Measurements from ENCODE around the gene SENP3. TPM values are rescaled to one million over a fixed set of nuclear protein-coding genes. Genes with fewer than 3 reads are reported as not detected.

The SENP3 gene
- total and polyA plus RNA-seq, 2 of the 13 experiments (the other 11 are each of a cell fraction or from before 2014, with no cell fraction given), result 55.8 to 75.4 TPM

DNA sequence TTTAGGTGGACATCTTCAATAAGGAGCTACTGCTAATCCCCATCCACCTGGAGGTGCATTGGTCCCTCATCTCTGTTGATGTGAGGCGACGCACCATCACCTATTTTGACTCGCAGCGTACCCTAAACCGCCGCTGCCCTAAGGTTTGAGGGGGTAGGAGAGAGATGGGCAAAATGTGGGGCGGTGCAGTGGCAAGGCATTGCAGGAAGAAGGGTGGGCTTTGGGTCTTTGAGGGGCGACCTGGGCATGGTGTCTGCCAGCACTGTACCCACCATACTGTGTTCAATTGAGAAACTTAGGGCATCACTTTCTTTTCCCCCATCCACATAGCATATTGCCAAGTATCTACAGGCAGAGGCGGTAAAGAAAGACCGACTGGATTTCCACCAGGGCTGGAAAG lies 8.6 kb downstream of the SENP3 start:
- Histone ChIP-seq H3K27ac (ENCODE audit: extremely low read length, insufficient read depth, low read length) (no peak overlapping the region), H3K9ac (ENCODE audit: insufficient read depth, low read depth, low read length) (no peak overlapping the region), H3K27me3 (ENCODE audit: control insufficient read depth in 1 of 2, insufficient read depth in 2 of 2, low read length in 2 of 2) (no peaks in the 10 kb centered on the region; a peak in 1 of 5 replicates), H4K20me1 (ENCODE audit: insufficient read depth, low read length) (peaks cover 19% of the 10 kb centered on the region), H3K79me2 (ENCODE audit: insufficient read depth, low read length) (peaks cover 31% of the 10 kb centered on the region), H2AFZ (ENCODE audit: low read length) (no peak overlapping the region), H3K4me2 (ENCODE audit: low read depth, low read length) (no peak overlapping the region), H3K4me1 (ENCODE audit: insufficient read depth, low read length) (peaks cover 27% of the 10 kb centered on the region), H3K36me3 (replicated peaks in 1 of 2; ENCODE audit: control insufficient read depth in 1 of 2, insufficient read depth in 2 of 2, low read length in 2 of 2) (peaks cover 10 to 59% of the 10 kb centered on the region in 2 experiments), H3K9me3 (ENCODE audit: low read length) (no peaks in the 10 kb centered on the region), H3K4me3 (replicated peaks in 1 of 3; ENCODE audit: insufficient read depth in 1 of 3, low read depth in 2 of 3, low read length in 3 of 3) (no peak overlapping the region)
- intact Hi-C loops (cut with micrococcal nuclease; ENCODE audit: unreplicated experiment), result loop anchor here (5.0 kb wide), 1 partner anchor 117 kb away; the partner anchor contains the start of genes TP53 and WRAP53
- POLR2A ChIA-PET, result interaction anchor here (0.9 to 1.9 kb wide), 2 partner anchors 9 to 45 kb away, joined by 3 to 6 read pairs; partner anchors contain the start of genes CD68 and FXR2
- 100% methylated on average over 10 of the region's 10 CpGs for WGBS (ENCODE audit: low lambda C conversion rate)
- DNase-seq (ENCODE audit: low spot score), result no peak
- no peak for FAIRE-seq
- in situ Hi-C loops (cut with HindIII; ENCODE audit: extremely low pct_ligation_motif_present, low pct_unique_long_range_greater_than_20kb), result loop anchor here (10.0 kb wide), 1 partner anchor 274 kb away; no protein-coding TSS in a partner anchor
- no peak for ATAC-seq
- no TSS peak for BruUV-seq (replicated peaks)
- CTCF ChIA-PET (ENCODE audit: low intra/inter-chr PET ratio, low total read pairs), result no interaction called here
- TF ChIP-seq ZNF33B (CRISPR knock-in tag; IDR thresholded peaks at IDR 0.05), result no peak
- no peak for TF ChIP-seq ZNF274 (CRISPR knock-in tag; IDR thresholded peaks at IDR 0.05)
- no peak for TF ChIP-seq ZNF557 (CRISPR knock-in tag; IDR thresholded peaks at IDR 0.05)
- TF ChIP-seq, protein P1, sequence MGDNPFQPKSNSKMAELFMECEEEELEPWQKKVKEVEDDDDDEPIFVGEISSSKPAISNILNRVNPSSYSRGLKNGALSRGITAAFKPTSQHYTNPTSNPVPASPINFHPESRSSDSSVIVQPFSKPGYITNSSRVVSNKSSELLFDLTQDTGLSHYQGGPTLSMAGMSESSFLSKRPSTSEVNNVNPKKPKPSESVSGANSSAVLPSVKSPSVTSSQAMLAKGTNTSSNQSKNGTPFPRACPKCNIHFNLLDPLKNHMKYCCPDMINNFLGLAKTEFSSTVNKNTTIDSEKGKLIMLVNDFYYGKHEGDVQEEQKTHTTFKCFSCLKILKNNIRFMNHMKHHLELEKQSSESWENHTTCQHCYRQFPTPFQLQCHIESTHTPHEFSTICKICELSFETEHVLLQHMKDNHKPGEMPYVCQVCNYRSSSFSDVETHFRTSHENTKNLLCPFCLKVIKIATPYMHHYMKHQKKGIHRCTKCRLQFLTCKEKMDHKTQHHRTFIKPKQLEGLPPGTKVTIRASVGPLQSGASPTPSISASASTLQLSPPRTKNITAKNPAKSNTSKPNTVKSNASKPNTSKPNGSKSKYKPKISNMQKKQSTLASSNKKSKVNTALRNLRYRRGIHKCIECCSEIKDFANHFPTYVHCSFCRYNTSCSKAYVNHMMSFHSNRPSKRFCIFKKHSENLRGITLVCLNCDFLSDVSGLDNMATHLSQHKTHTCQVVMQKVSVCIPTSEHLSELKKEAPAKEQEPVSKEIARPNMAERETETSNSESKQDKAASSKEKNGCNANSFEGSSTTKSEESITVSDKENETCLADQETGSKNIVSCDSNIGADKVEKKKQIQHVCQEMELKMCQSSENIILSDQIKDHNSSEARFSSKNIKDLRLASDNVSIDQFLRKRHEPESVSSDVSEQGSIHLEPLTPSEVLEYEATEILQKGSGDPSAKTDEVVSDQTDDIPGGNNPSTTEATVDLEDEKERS (CRISPR knock-in tag; IDR thresholded peaks at IDR 0.05), result no peak
- TF ChIP-seq, protein P2, sequence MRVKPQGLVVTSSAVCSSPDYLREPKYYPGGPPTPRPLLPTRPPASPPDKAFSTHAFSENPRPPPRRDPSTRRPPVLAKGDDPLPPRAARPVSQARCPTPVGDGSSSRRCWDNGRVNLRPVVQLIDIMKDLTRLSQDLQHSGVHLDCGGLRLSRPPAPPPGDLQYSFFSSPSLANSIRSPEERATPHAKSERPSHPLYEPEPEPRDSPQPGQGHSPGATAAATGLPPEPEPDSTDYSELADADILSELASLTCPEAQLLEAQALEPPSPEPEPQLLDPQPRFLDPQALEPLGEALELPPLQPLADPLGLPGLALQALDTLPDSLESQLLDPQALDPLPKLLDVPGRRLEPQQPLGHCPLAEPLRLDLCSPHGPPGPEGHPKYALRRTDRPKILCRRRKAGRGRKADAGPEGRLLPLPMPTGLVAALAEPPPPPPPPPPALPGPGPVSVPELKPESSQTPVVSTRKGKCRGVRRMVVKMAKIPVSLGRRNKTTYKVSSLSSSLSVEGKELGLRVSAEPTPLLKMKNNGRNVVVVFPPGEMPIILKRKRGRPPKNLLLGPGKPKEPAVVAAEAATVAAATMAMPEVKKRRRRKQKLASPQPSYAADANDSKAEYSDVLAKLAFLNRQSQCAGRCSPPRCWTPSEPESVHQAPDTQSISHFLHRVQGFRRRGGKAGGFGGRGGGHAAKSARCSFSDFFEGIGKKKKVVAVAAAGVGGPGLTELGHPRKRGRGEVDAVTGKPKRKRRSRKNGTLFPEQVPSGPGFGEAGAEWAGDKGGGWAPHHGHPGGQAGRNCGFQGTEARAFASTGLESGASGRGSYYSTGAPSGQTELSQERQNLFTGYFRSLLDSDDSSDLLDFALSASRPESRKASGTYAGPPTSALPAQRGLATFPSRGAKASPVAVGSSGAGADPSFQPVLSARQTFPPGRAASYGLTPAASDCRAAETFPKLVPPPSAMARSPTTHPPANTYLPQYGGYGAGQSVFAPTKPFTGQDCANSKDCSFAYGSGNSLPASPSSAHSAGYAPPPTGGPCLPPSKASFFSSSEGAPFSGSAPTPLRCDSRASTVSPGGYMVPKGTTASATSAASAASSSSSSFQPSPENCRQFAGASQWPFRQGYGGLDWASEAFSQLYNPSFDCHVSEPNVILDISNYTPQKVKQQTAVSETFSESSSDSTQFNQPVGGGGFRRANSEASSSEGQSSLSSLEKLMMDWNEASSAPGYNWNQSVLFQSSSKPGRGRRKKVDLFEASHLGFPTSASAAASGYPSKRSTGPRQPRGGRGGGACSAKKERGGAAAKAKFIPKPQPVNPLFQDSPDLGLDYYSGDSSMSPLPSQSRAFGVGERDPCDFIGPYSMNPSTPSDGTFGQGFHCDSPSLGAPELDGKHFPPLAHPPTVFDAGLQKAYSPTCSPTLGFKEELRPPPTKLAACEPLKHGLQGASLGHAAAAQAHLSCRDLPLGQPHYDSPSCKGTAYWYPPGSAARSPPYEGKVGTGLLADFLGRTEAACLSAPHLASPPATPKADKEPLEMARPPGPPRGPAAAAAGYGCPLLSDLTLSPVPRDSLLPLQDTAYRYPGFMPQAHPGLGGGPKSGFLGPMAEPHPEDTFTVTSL (CRISPR knock-in tag; IDR thresholded peaks at IDR 0.05; ENCODE audit: borderline replicate concordance), result no peak
- no peak for TF ChIP-seq ZBTB7A (CRISPR knock-in tag; IDR thresholded peaks at IDR 0.05)
- no peak for TF ChIP-seq STAG1 (CRISPR knock-in tag; IDR thresholded peaks at IDR 0.05)
- no peak for TF ChIP-seq ZNF121 (CRISPR knock-in tag; IDR thresholded peaks at IDR 0.05)
- TF ChIP-seq PCBP2 (optimal IDR thresholded peaks at IDR 0.05; ENCODE audit: low read depth, low read length, poor library complexity, severe bottlenecking), result no peak
- TF ChIP-seq ZKSCAN5 (CRISPR knock-in tag; IDR thresholded peaks at IDR 0.05), result no peak
- no peak for TF ChIP-seq NONO (IDR thresholded peaks at IDR 0.05)
- no peak for TF ChIP-seq NONO (CRISPR knock-in tag; conservative IDR thresholded peaks at IDR 0.05)
- no peak for TF ChIP-seq ZNF225 (CRISPR knock-in tag; IDR thresholded peaks at IDR 0.05)
- TF ChIP-seq FOXJ3 (CRISPR knock-in tag; IDR thresholded peaks at IDR 0.05; ENCODE audit: borderline replicate concordance), result no peak
- no peak for TF ChIP-seq HES4 (CRISPR knock-in tag; IDR thresholded peaks at IDR 0.05; ENCODE audit: borderline replicate concordance)
